ENCODE data around the gene OR6X1. TPM values are rescaled to one million over a fixed set of nuclear protein-coding genes. Genes with fewer than 3 reads are reported as not detected.

The OR6X1 gene
- total RNA-seq, 2 donors from 2014 or later = not detected

DNA sequence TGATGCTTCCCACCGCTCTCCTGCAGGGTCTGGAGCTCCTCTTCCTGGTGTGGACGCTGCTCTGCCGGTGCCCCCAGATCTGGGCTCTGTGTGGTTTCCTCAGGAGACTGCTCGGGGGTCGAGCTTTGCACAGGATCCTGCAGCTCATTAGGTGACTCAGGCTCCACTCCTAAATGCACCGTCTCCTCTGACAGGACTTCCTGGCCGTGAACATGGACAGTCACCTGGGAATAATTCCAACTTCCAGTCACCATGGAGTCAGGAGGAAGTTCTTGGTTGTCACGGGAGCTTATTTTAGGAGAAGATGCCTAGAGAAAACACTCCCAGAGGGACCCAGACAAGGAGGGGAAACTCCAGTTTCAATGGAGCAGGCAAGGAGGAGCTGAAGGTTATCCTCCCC, 24.7 kb downstream of the OR6X1 start:
- Mint-ChIP-seq H3K9me3 (peaks cover 43% of the 10 kb centered on the region), H3K4me3 (no peak overlapping the region), H3K4me1 (peaks cover 8% of the 10 kb centered on the region), H3K27ac (no peak overlapping the region), H3K27me3 (ENCODE audit: insufficient read depth) (no peaks in the 10 kb centered on the region), H3K36me3 (ENCODE audit: low read depth) (no peaks in the 10 kb centered on the region)
- DNase-seq = no peak
- no peak overlapping the region for H3K27ac ChIP-seq (ENCODE audit: low read depth, low read length)
- H3K9me3 ChIP-seq (ENCODE audit: control insufficient read depth, low read length) = peaks cover 71% of the 10 kb centered on the region
- H3K9ac ChIP-seq (ENCODE audit: extremely low read depth, low read length, poor library complexity, severe bottlenecking) = no peak overlapping the region
- no peaks in the 10 kb centered on the region for H3K4me1 ChIP-seq (ENCODE audit: control insufficient read depth, insufficient read depth, low read length)
- WGBS, 2 experiments (ENCODE audit: insufficient coverage in 1 of 2, insufficient read length in 1 of 2) = 86 to 95% methylated on average over 5 to 8 of the region's 8 CpGs
- H3K27me3 ChIP-seq (ENCODE audit: control insufficient read depth, insufficient read depth, low read length, poor library complexity, severe bottlenecking) = no peaks in the 10 kb centered on the region
- TF ChIP-seq, protein P1, sequence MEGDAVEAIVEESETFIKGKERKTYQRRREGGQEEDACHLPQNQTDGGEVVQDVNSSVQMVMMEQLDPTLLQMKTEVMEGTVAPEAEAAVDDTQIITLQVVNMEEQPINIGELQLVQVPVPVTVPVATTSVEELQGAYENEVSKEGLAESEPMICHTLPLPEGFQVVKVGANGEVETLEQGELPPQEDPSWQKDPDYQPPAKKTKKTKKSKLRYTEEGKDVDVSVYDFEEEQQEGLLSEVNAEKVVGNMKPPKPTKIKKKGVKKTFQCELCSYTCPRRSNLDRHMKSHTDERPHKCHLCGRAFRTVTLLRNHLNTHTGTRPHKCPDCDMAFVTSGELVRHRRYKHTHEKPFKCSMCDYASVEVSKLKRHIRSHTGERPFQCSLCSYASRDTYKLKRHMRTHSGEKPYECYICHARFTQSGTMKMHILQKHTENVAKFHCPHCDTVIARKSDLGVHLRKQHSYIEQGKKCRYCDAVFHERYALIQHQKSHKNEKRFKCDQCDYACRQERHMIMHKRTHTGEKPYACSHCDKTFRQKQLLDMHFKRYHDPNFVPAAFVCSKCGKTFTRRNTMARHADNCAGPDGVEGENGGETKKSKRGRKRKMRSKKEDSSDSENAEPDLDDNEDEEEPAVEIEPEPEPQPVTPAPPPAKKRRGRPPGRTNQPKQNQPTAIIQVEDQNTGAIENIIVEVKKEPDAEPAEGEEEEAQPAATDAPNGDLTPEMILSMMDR (conservative IDR thresholded peaks at IDR 0.05) = no peak
- H3K4me3 ChIP-seq (ENCODE audit: low read length) = no peak overlapping the region
- peaks cover 81% of the 10 kb centered on the region for H3K36me3 ChIP-seq (ENCODE audit: control insufficient read depth, insufficient read depth, low read length)

DNA sequence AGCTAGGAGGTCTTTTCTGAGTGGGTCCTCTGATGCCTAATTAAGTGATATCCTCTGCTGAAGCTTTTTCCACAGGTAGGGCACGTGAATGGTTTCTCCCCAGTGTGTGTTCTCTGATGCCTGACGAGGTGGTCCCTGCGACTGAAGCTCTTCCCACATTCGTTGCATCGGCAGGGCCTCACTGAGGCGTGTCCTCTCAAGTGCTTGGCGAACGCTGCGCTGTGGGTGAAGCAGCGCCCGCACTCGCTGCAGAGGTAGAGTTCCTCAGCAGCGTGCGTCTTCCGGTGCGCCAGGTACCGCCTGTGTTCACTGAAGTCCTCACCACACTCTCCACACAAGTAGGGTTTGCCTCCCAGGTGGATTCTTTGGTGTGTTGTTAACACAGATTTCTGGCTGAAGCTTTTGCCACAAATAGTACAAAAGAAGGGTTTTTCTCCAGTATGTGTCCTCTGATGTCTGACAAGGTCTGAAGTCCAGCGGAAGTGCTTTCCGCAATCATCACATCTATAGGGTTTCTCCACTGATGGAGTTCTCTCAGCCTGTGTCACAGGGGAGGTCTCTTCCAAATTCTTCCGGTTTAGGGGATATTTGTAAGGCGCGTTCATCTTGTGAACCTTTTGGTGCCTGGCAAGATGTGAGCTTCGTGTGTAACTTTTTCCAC, 28.2 kb downstream of the OR6X1 start:
- Mint-ChIP-seq H3K27me3 (ENCODE audit: insufficient read depth) (no peaks in the 10 kb centered on the region), H3K36me3 (ENCODE audit: low read depth) (no peaks in the 10 kb centered on the region), H3K9me3 (peaks cover 46% of the 10 kb centered on the region), H3K27ac (no peak overlapping the region), H3K4me1 (peaks cover 2% of the 10 kb centered on the region), H3K4me3 (no peak overlapping the region)
- DNase-seq = no peak
- Histone ChIP-seq H3K27me3 (ENCODE audit: control insufficient read depth, insufficient read depth, low read length, poor library complexity, severe bottlenecking) (no peaks in the 10 kb centered on the region), H3K4me3 (ENCODE audit: low read length) (peak overlapping the region; percentile 20), H3K9ac (ENCODE audit: extremely low read depth, low read length, poor library complexity, severe bottlenecking) (no peak overlapping the region), H3K27ac (ENCODE audit: low read depth, low read length) (no peak overlapping the region), H3K36me3 (ENCODE audit: control insufficient read depth, insufficient read depth, low read length) (peaks cover 78% of the 10 kb centered on the region), H3K9me3 (ENCODE audit: control insufficient read depth, low read length) (peaks cover 76% of the 10 kb centered on the region), H3K4me1 (ENCODE audit: control insufficient read depth, insufficient read depth, low read length) (no peaks in the 10 kb centered on the region)
- 96 to 98% methylated on average over 12 to 23 of the region's 23 CpGs for WGBS, 2 experiments (ENCODE audit: insufficient coverage in 1 of 2, insufficient read length in 1 of 2)
- TF ChIP-seq, protein P1 (conservative IDR thresholded peaks at IDR 0.05) = no peak

DNA sequence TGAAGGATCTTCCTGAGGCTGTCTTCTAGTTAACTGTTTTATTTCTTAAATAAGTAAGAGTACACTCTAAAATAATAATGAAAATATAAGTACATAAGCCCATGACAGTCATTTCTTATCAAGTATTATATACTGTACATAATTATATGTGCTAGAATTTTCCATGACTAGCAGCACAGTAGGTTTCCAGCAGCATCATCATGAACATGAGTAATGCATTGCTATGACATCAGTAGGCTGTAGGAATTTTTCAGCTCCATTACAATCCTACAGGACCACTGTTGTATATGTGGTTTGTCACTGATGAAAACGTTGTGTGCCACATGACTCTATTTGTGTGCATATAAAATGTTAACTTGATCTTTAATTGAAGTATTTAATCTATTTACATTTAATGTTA, 34.9 kb downstream of the OR6X1 start:
- H3K27ac Mint-ChIP-seq = no peak overlapping the region
- H3K4me3 Mint-ChIP-seq = no peak overlapping the region
- peaks cover 14% of the 10 kb centered on the region for H3K36me3 ChIP-seq (ENCODE audit: control insufficient read depth, insufficient read depth, low read length)
- H3K4me1 ChIP-seq (ENCODE audit: control insufficient read depth, insufficient read depth, low read length) = no peaks in the 10 kb centered on the region
- no peak overlapping the region for H3K9ac ChIP-seq (ENCODE audit: extremely low read depth, low read length, poor library complexity, severe bottlenecking)
- H3K36me3 Mint-ChIP-seq (ENCODE audit: low read depth) = no peaks in the 10 kb centered on the region
- TF ChIP-seq, protein P1 (conservative IDR thresholded peaks at IDR 0.05) = no peak
- no peak overlapping the region for H3K27ac ChIP-seq (ENCODE audit: low read depth, low read length)
- DNase-seq = no peak
- H3K4me1 Mint-ChIP-seq = peaks cover 7% of the 10 kb centered on the region
- H3K27me3 ChIP-seq (ENCODE audit: control insufficient read depth, insufficient read depth, low read length, poor library complexity, severe bottlenecking) = no peaks in the 10 kb centered on the region
- no peaks in the 10 kb centered on the region for H3K27me3 Mint-ChIP-seq (ENCODE audit: insufficient read depth)
- no CpG with 5 or more reads among the region's 1 CpG for WGBS, 2 experiments (ENCODE audit: insufficient coverage in 1 of 2, insufficient read length in 1 of 2)
- H3K4me3 ChIP-seq (ENCODE audit: low read length) = no peak overlapping the region
- peaks cover 2% of the 10 kb centered on the region for H3K9me3 Mint-ChIP-seq
- peaks cover 16% of the 10 kb centered on the region for H3K9me3 ChIP-seq (ENCODE audit: control insufficient read depth, low read length)

Measured in endodermal cell (in vitro differentiated cells).